ENCODE data around the gene PRKG2.

PRKG2 gene

GRCh38 chr4:81135501-81135900 lies 79.5 kb downstream of the PRKG2 start:
- no peak for DNase-seq
- peaks cover 0 to 89% (median 20%) of the 10 kb centered on the region in 4 experiments for H3K36me3 ChIP-seq (ENCODE audit: control insufficient read depth in 4 of 4, insufficient read depth in 4 of 4, low read length in 3 of 4)
- no peak overlapping the region for H3K4me3 ChIP-seq (ENCODE audit: control insufficient read depth in 1 of 7, extremely low read depth in 1 of 7, insufficient read depth in 4 of 7, low read depth in 2 of 7, low read length in 6 of 7)
- H3K27ac ChIP-seq (ENCODE audit: insufficient read depth in 1 of 2, low read depth in 1 of 2, low read length in 2 of 2, poor library complexity in 1 of 2, severe bottlenecking in 2 of 2): no peak overlapping the region
- POLR2A ChIA-PET: no interaction called here
- no peaks in the 10 kb centered on the region for H3K27me3 ChIP-seq (replicated peaks in 2 of 5; ENCODE audit: control insufficient read depth in 4 of 5, insufficient read depth in 5 of 5, low read length in 4 of 5)
- CTCF ChIA-PET: no interaction called here
- H3K4me1 ChIP-seq (ENCODE audit: control extremely low read depth in 1 of 4, control insufficient read depth in 4 of 4, insufficient read depth in 4 of 4, low read length in 3 of 4): no peaks in the 10 kb centered on the region
- WGBS (ENCODE audit: insufficient coverage): no CpG with 5 or more reads among the region's 2 CpGs
- H3K9me3 ChIP-seq (ENCODE audit: control extremely low read depth in 1 of 5, control insufficient read depth in 4 of 5, insufficient read depth in 2 of 5, low read depth in 1 of 5, low read length in 4 of 5): peaks cover 0 to 14% (median 0%) of the 10 kb centered on the region in 5 experiments

- Histone ChIP-seq H3K4me3 (ENCODE audit: control insufficient read depth in 1 of 7, extremely low read depth in 1 of 7, insufficient read depth in 4 of 7, low read depth in 2 of 7, low read length in 6 of 7) (no peak overlapping the region), H3K9me3 (ENCODE audit: control extremely low read depth in 1 of 5, control insufficient read depth in 4 of 5, insufficient read depth in 2 of 5, low read depth in 1 of 5, low read length in 4 of 5) (peaks cover 0 to 14% (median 0%) of the 10 kb centered on the region in 5 experiments), H3K4me1 (ENCODE audit: control extremely low read depth in 1 of 4, control insufficient read depth in 4 of 4, insufficient read depth in 4 of 4, low read length in 3 of 4) (no peaks in the 10 kb centered on the region), H3K36me3 (ENCODE audit: control insufficient read depth in 4 of 4, insufficient read depth in 4 of 4, low read length in 3 of 4) (peaks cover 0 to 72% (median 12%) of the 10 kb centered on the region in 4 experiments), H3K27ac (ENCODE audit: insufficient read depth in 1 of 2, low read depth in 1 of 2, low read length in 2 of 2, poor library complexity in 1 of 2, severe bottlenecking in 2 of 2) (no peak overlapping the region), H3K27me3 (replicated peaks in 2 of 5; ENCODE audit: control insufficient read depth in 4 of 5, insufficient read depth in 5 of 5, low read length in 4 of 5) (no peaks in the 10 kb centered on the region)
- POLR2A ChIA-PET: no interaction called here
- WGBS (ENCODE audit: insufficient coverage): no CpG with 5 or more reads among the region's 2 CpGs
- CTCF ChIA-PET: no interaction called here
- DNase-seq: no peak
These were observed 83.5 kb downstream of the PRKG2 start for GRCh38 chr4:81131563-81131962.

- CTCF ChIA-PET: no interaction called here
These were observed 84.0 kb downstream of the PRKG2 start for GRCh38 chr4:81131066-81131465.

GRCh38 chr4:81130569-81130968 lies 84.5 kb downstream of the PRKG2 start:
- ChIA-PET CTCF (no interaction called here), POLR2A (no interaction called here)
- Histone ChIP-seq H3K27me3 (replicated peaks in 2 of 5; ENCODE audit: control insufficient read depth in 4 of 5, insufficient read depth in 5 of 5, low read length in 4 of 5) (no peaks in the 10 kb centered on the region), H3K4me1 (ENCODE audit: control extremely low read depth in 1 of 4, control insufficient read depth in 4 of 4, insufficient read depth in 4 of 4, low read length in 3 of 4) (no peaks in the 10 kb centered on the region), H3K9me3 (ENCODE audit: control extremely low read depth in 1 of 5, control insufficient read depth in 4 of 5, insufficient read depth in 2 of 5, low read depth in 1 of 5, low read length in 4 of 5) (peaks cover 0 to 14% (median 0%) of the 10 kb centered on the region in 5 experiments), H3K27ac (ENCODE audit: insufficient read depth in 1 of 2, low read depth in 1 of 2, low read length in 2 of 2, poor library complexity in 1 of 2, severe bottlenecking in 2 of 2) (no peak overlapping the region), H3K4me3 (ENCODE audit: control insufficient read depth in 1 of 7, extremely low read depth in 1 of 7, insufficient read depth in 4 of 7, low read depth in 2 of 7, low read length in 6 of 7) (no peak overlapping the region), H3K36me3 (ENCODE audit: control insufficient read depth in 4 of 4, insufficient read depth in 4 of 4, low read length in 3 of 4) (peaks cover 0 to 62% (median 8%) of the 10 kb centered on the region in 4 experiments)
- 89% methylated on average over 7 of the region's 7 CpGs for WGBS (ENCODE audit: insufficient coverage)
- DNase-seq: no peak

More at GRCh38 chr4:81131066-81131465, 84.0 kb downstream of the PRKG2 start:
- 96% methylated on average over 3 of the region's 4 CpGs for WGBS (ENCODE audit: insufficient coverage)
- H3K4me3 ChIP-seq (ENCODE audit: control insufficient read depth in 1 of 7, extremely low read depth in 1 of 7, insufficient read depth in 4 of 7, low read depth in 2 of 7, low read length in 6 of 7): no peak overlapping the region
- peaks cover 0 to 67% (median 10%) of the 10 kb centered on the region in 4 experiments for H3K36me3 ChIP-seq (ENCODE audit: control insufficient read depth in 4 of 4, insufficient read depth in 4 of 4, low read length in 3 of 4)
- no peaks in the 10 kb centered on the region for H3K4me1 ChIP-seq (ENCODE audit: control extremely low read depth in 1 of 4, control insufficient read depth in 4 of 4, insufficient read depth in 4 of 4, low read length in 3 of 4)
- POLR2A ChIA-PET: no interaction called here
- no peak for DNase-seq
- peaks cover 0 to 14% (median 0%) of the 10 kb centered on the region in 5 experiments for H3K9me3 ChIP-seq (ENCODE audit: control extremely low read depth in 1 of 5, control insufficient read depth in 4 of 5, insufficient read depth in 2 of 5, low read depth in 1 of 5, low read length in 4 of 5)
- H3K27me3 ChIP-seq (replicated peaks in 2 of 5; ENCODE audit: control insufficient read depth in 4 of 5, insufficient read depth in 5 of 5, low read length in 4 of 5): no peaks in the 10 kb centered on the region
- no peak overlapping the region for H3K27ac ChIP-seq (ENCODE audit: insufficient read depth in 1 of 2, low read depth in 1 of 2, low read length in 2 of 2, poor library complexity in 1 of 2, severe bottlenecking in 2 of 2)

GRCh38 chr4:81120055-81120454 lies 95.0 kb downstream of the PRKG2 start:
- Histone ChIP-seq H3K4me3 (ENCODE audit: control insufficient read depth in 1 of 7, extremely low read depth in 1 of 7, insufficient read depth in 4 of 7, low read depth in 2 of 7, low read length in 6 of 7) (no peak overlapping the region), H3K36me3 (ENCODE audit: control insufficient read depth in 4 of 4, insufficient read depth in 4 of 4, low read length in 3 of 4) (peaks cover 0 to 21% (median 0%) of the 10 kb centered on the region in 4 experiments), H3K4me1 (ENCODE audit: control extremely low read depth in 1 of 4, control insufficient read depth in 4 of 4, insufficient read depth in 4 of 4, low read length in 3 of 4) (no peaks in the 10 kb centered on the region), H3K27ac (ENCODE audit: insufficient read depth in 1 of 2, low read depth in 1 of 2, low read length in 2 of 2, poor library complexity in 1 of 2, severe bottlenecking in 2 of 2) (no peak overlapping the region), H3K9me3 (ENCODE audit: control extremely low read depth in 1 of 5, control insufficient read depth in 4 of 5, insufficient read depth in 2 of 5, low read depth in 1 of 5, low read length in 4 of 5) (no peaks in the 10 kb centered on the region), H3K27me3 (replicated peaks in 2 of 5; ENCODE audit: control insufficient read depth in 4 of 5, insufficient read depth in 5 of 5, low read length in 4 of 5) (no peaks in the 10 kb centered on the region)
- DNase-seq: peak in 1 of 3 donors; percentile 13
- 91% methylated on average over 4 of the region's 5 CpGs for WGBS (ENCODE audit: insufficient coverage)
- ChIA-PET POLR2A (no interaction called here), CTCF (no interaction called here)

GRCh38 chr4:81118086-81118485 lies 96.9 kb downstream of the PRKG2 start:
- no peak for DNase-seq
- WGBS (ENCODE audit: insufficient coverage): 98% methylated on average over 7 of the region's 7 CpGs
- ChIA-PET CTCF (no interaction called here), POLR2A (no interaction called here)
- H3K9me3 ChIP-seq (ENCODE audit: control extremely low read depth in 1 of 5, control insufficient read depth in 4 of 5, insufficient read depth in 2 of 5, low read depth in 1 of 5, low read length in 4 of 5): no peaks in the 10 kb centered on the region
- no peaks in the 10 kb centered on the region for H3K4me1 ChIP-seq (ENCODE audit: control extremely low read depth in 1 of 4, control insufficient read depth in 4 of 4, insufficient read depth in 4 of 4, low read length in 3 of 4)
- no peaks in the 10 kb centered on the region for H3K27me3 ChIP-seq (replicated peaks in 2 of 5; ENCODE audit: control insufficient read depth in 4 of 5, insufficient read depth in 5 of 5, low read length in 4 of 5)
- H3K27ac ChIP-seq (ENCODE audit: insufficient read depth in 1 of 2, low read depth in 1 of 2, low read length in 2 of 2, poor library complexity in 1 of 2, severe bottlenecking in 2 of 2): no peak overlapping the region
- peaks cover 0 to 20% (median 3%) of the 10 kb centered on the region in 4 experiments for H3K36me3 ChIP-seq (ENCODE audit: control insufficient read depth in 4 of 4, insufficient read depth in 4 of 4, low read length in 3 of 4)
- no peak overlapping the region for H3K4me3 ChIP-seq (ENCODE audit: control insufficient read depth in 1 of 7, extremely low read depth in 1 of 7, insufficient read depth in 4 of 7, low read depth in 2 of 7, low read length in 6 of 7)

- H3K27me3 ChIP-seq (replicated peaks in 2 of 5; ENCODE audit: control insufficient read depth in 4 of 5, insufficient read depth in 5 of 5, low read length in 4 of 5): no peaks in the 10 kb centered on the region
- POLR2A ChIA-PET: no interaction called here
- no peaks in the 10 kb centered on the region for H3K4me1 ChIP-seq (ENCODE audit: control extremely low read depth in 1 of 4, control insufficient read depth in 4 of 4, insufficient read depth in 4 of 4, low read length in 3 of 4)
- H3K9me3 ChIP-seq (ENCODE audit: control extremely low read depth in 1 of 5, control insufficient read depth in 4 of 5, insufficient read depth in 2 of 5, low read depth in 1 of 5, low read length in 4 of 5): no peaks in the 10 kb centered on the region
- DNase-seq: peak in 2 of 3 donors; percentile 4 to 20
- peaks cover 0 to 18% (median 3%) of the 10 kb centered on the region in 4 experiments for H3K36me3 ChIP-seq (ENCODE audit: control insufficient read depth in 4 of 4, insufficient read depth in 4 of 4, low read length in 3 of 4)
- CTCF ChIA-PET: interaction anchor here (1.0 kb wide), 1 partner anchor 45 kb away, joined by 3 read pairs; no protein-coding TSS in a partner anchor
- WGBS (ENCODE audit: insufficient coverage): no CpG with 5 or more reads among the region's 1 CpG
- H3K4me3 ChIP-seq (ENCODE audit: control insufficient read depth in 1 of 7, extremely low read depth in 1 of 7, insufficient read depth in 4 of 7, low read depth in 2 of 7, low read length in 6 of 7): no peak overlapping the region
- no peak overlapping the region for H3K27ac ChIP-seq (ENCODE audit: insufficient read depth in 1 of 2, low read depth in 1 of 2, low read length in 2 of 2, poor library complexity in 1 of 2, severe bottlenecking in 2 of 2)
These were observed 98.5 kb downstream of the PRKG2 start for GRCh38 chr4:81116566-81116965.

All from common myeloid progenitor, CD34-positive (primary cell).